CD4-positive, CD25-positive, alpha-beta regulatory T cell (primary cell): ENCODE results near the gene DIRAS2. TPM values are rescaled to one million over a fixed set of nuclear protein-coding genes. Genes with fewer than 3 reads are reported as not detected.

Experiments
- ATAC-seq, 2 donors: fragments of 150-1000 bp; cut with Tn5 transposase; one replicate each; pipeline ENCODE4 v1.10.0; 2021; ENCODE audit warnings: low read depth in 2 of 2, moderate number of reproducible peaks in 2 of 2, moderate library complexity in 1 of 2
- DNase-seq, 3 donors: peaks; one replicate each; pipeline versions ENCODE4 v3.0.0 to v3.0.0-alpha.2; 2012 to 2022; ENCODE audit warnings: mixed read lengths in 1 of 3
- H3K27ac ChIP-seq: one replicate; pipeline ENCODE4 v1.7.0; 2013; ENCODE audit warnings: mild to moderate bottlenecking, low read length; ENCODE audit not compliant: insufficient read depth, poor library complexity, severe bottlenecking
- H3K27me3 ChIP-seq: one replicate; pipeline ENCODE4 v1.7.0; 2013; ENCODE audit warnings: low read length; ENCODE audit not compliant: control insufficient read depth, insufficient read depth
- H3K36me3 ChIP-seq: one replicate; pipeline ENCODE4 v1.7.0; 2013; ENCODE audit warnings: mild to moderate bottlenecking, low read length, moderate library complexity; ENCODE audit not compliant: control insufficient read depth, insufficient read depth
- H3K4me1 ChIP-seq: 2 replicates; pipeline ENCODE4 v1.7.0; 2013; ENCODE audit warnings: mild to moderate bottlenecking, low read length; ENCODE audit not compliant: insufficient read depth, control insufficient read depth, poor library complexity, severe bottlenecking
- H3K4me3 ChIP-seq: one replicate; pipeline ENCODE4 v1.7.0; 2013; ENCODE audit warnings: low read depth, mild to moderate bottlenecking, low read length, moderate library complexity
- H3K9me3 ChIP-seq, 2 experiments: 1 replicate in 1 of 2; 2 replicates in 1 of 2; pipeline ENCODE4 v1.7.0; 2013; ENCODE audit warnings: low read length in 2 of 2, mild to moderate bottlenecking in 1 of 2, moderate library complexity in 1 of 2; ENCODE audit not compliant: control insufficient read depth in 2 of 2
- H3K27ac Mint-ChIP-seq, 3 donors: one replicate each; pipeline ENCODE4 v1.8.0; 2020 to 2022; ENCODE audit warnings: mild to moderate bottlenecking in 3 of 3, mixed read lengths in 3 of 3, moderate library complexity in 2 of 3
- H3K27me3 Mint-ChIP-seq: one replicate; pipeline ENCODE4 v1.8.0; 2022; ENCODE audit warnings: mild to moderate bottlenecking, mixed read lengths
- H3K36me3 Mint-ChIP-seq: one replicate; pipeline ENCODE4 v1.8.0; 2020; ENCODE audit warnings: mixed read lengths
- H3K4me1 Mint-ChIP-seq, 4 donors: one replicate each; pipeline ENCODE4 v1.8.0; 2020 to 2022; ENCODE audit warnings: mixed read lengths in 4 of 4, mild to moderate bottlenecking in 1 of 4
- H3K4me3 Mint-ChIP-seq, 4 donors: one replicate each; pipeline ENCODE4 v1.8.0; 2020 to 2022; ENCODE audit warnings: mild to moderate bottlenecking in 4 of 4, mixed read lengths in 4 of 4, moderate library complexity in 3 of 4
- H3K9me3 Mint-ChIP-seq, 7 donors: one replicate each; pipeline ENCODE4 v1.8.0; 2020 to 2022; ENCODE audit warnings: mixed read lengths in 7 of 7, mild to moderate bottlenecking in 3 of 7, moderate library complexity in 2 of 7
- polyA plus RNA-seq, 4 donors: library from polyadenylated mRNA; unstranded; fragments of 300-500 nt; fragmentation: Illumina TruSeq; gene quantifications; one replicate each; pipeline ENCODE4 v1.2.3, GENCODE V29; 2021
- total RNA-seq: library from RNA; stranded (reverse); gene quantifications from one replicate; pipeline ENCODE4 v1.2.3, GENCODE V29; 2022

The DIRAS2 gene, protein sequence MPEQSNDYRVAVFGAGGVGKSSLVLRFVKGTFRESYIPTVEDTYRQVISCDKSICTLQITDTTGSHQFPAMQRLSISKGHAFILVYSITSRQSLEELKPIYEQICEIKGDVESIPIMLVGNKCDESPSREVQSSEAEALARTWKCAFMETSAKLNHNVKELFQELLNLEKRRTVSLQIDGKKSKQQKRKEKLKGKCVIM
- total RNA-seq (not detected), polyA plus RNA-seq (not detected)

DNA sequence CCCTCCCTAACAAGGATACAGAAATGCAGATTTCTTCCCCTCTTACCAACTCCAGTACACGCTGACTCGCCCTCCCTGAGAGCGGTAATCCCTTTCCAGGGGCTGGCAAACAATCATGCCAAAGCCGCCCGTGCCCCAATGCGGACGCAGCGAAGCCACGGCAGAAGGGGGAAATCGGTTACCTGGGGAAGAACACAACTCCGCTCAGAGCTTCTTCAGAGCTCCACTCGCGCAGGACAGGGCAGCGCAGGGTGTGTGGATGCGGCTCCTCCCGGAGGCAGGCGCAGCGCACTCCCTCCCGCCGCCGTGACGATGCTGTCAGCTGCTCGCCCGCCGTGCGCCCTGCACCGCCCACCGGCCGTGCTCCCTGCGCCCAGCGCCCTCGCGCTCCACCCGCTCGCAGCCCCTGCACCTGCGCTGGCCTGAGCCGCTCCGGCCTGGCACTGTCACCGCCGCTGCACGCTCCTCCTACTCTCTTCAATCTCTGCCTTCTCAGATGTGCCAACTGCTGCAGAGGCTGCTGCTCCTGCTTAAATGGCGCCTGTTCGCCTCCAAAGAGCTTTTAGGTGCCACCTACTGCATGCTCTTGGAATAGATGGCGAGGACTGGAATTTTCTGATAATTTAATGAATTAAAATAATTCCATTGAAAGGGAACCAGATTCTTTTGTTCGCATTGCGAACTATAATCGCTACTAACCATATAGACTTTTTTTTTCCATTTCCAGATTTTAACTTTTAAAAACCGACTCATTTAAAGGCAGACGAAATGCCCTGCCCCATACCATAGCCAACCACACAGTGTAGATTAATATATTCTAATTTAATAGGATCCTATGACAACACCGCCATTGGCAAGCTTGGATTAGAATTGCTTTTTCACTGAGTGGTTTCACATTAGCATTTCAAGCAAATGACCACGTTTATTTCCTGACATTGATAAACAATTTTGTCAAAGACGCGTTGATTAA is at the start of gene DIRAS2:
Gene DIRAS2 (minus strand): TSS at position 255 of the 970 bp plus-strand sequence. CDS start 28,997 bp downstream, outside the sequence.
- Mint-ChIP-seq H3K4me1 (peaks cover 0 to 9% (median 0%) of the 10 kb centered on the region in 4 donors), H3K9me3 (peaks cover 0 to 6% (median 0%) of the 10 kb centered on the region in 7 donors), H3K27ac (no peak within 1 kb of the TSS), H3K27me3 (peaks cover 64% of the 10 kb centered on the region), H3K4me3 (peak within 1 kb of the TSS in 1 of 4 donors; percentile 2), H3K36me3 (no peaks in the 10 kb centered on the region)
- no peak within 1 kb of the TSS for H3K4me3 ChIP-seq
- H3K27ac ChIP-seq = no peak within 1 kb of the TSS
- H3K27me3 ChIP-seq = peaks cover 30% of the 10 kb centered on the region
- peak in 1 of 3 donors; percentile 1 for DNase-seq
- no peaks in the 10 kb centered on the region for H3K36me3 ChIP-seq
- no peaks in the 10 kb centered on the region for H3K9me3 ChIP-seq
- ATAC-seq = no peak
- no peaks in the 10 kb centered on the region for H3K4me1 ChIP-seq

DNA sequence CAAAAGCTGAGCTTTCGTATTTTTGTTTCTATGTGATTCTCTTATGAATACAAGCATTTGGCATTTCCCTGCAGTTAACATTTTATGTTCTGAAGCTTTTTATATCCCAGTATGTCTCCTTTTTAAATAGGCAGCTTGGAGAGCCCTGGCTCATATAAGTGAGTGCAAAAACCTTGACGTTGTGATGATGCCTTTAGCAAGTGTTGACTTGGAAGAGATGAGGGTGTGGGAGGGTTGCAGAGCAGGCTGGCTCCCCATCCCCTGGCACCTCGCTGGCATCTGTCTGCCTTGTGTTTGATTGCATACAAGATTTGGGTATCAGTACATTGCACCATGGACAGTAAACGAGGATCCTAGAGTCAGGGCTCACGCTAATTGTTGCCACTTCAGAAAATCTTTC is 42.1 kb upstream of the DIRAS2 start:
- H3K4me1 Mint-ChIP-seq = no peaks in the 10 kb centered on the region
- H3K4me3 ChIP-seq = no peak overlapping the region
- DNase-seq (no peak), ATAC-seq (no peak)
- peaks cover 0 to 5% (median 1%) of the 10 kb centered on the region in 7 donors for H3K9me3 Mint-ChIP-seq
- no peak overlapping the region for H3K27ac Mint-ChIP-seq
- no peaks in the 10 kb centered on the region for H3K36me3 Mint-ChIP-seq
- H3K27me3 ChIP-seq = no peaks in the 10 kb centered on the region
- no peaks in the 10 kb centered on the region for H3K9me3 ChIP-seq
- H3K27me3 Mint-ChIP-seq = no peaks in the 10 kb centered on the region
- no peaks in the 10 kb centered on the region for H3K36me3 ChIP-seq
- no peak overlapping the region for H3K4me3 Mint-ChIP-seq
- no peaks in the 10 kb centered on the region for H3K4me1 ChIP-seq
- H3K27ac ChIP-seq = no peak overlapping the region

DNA sequence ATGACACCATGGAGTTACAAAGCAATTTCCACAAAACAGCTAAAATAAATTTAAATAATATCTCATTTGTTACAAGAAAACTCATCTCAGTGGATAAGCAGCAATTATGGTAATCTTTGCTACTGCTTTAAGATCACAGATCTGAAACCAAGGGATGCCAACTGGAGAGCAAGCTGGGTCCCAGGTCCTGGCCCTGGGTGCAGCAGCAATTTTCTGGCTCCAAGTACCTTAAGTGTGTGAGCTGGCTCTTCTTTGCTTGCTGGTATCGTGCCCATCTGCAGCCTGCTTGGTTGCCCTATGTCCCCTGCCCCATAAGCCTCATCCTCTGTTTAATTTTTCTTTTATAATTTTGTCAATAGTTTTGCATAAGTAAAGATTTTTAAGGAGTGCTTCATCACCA is 41.5 kb upstream of the DIRAS2 start:
- H3K9me3 ChIP-seq = no peaks in the 10 kb centered on the region

DNA sequence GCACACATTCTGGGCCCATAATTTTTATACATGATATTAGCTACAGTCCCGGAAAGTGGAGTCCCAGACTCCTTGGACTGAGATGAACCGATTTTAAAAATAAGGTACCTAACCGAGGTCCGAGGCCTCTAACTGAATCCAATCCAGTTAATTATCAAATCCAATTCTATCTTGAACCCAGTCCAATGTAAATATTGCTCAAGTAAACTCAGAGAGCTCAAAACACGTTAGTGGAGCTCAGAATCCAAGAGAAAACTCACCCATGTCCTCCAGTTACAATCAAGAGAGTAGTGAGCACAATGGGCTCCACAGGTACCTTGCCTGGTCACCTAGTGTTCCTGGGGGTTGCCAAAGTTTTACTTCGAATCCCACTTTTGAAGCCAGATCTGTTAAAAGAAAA is 37.9 kb upstream of the DIRAS2 start:
- H3K4me1 Mint-ChIP-seq = no peaks in the 10 kb centered on the region
- no peaks in the 10 kb centered on the region for H3K36me3 ChIP-seq
- no peak overlapping the region for H3K27ac ChIP-seq
- H3K9me3 Mint-ChIP-seq = no peaks in the 10 kb centered on the region
- ATAC-seq (no peak), DNase-seq (no peak)
- H3K27ac Mint-ChIP-seq = no peak overlapping the region
- no peak overlapping the region for H3K4me3 ChIP-seq
- no peak overlapping the region for H3K4me3 Mint-ChIP-seq
- H3K27me3 Mint-ChIP-seq = no peaks in the 10 kb centered on the region
- no peaks in the 10 kb centered on the region for H3K4me1 ChIP-seq
- H3K27me3 ChIP-seq = no peaks in the 10 kb centered on the region
- no peaks in the 10 kb centered on the region for H3K9me3 ChIP-seq
- H3K36me3 Mint-ChIP-seq = no peaks in the 10 kb centered on the region

More for the DNA sequence above, 41.5 kb upstream of the DIRAS2 start:
- Mint-ChIP-seq H3K4me1 (no peaks in the 10 kb centered on the region), H3K36me3 (no peaks in the 10 kb centered on the region), H3K9me3 (peaks cover 0 to 5% (median 1%) of the 10 kb centered on the region in 7 donors), H3K27me3 (no peaks in the 10 kb centered on the region), H3K27ac (no peak overlapping the region), H3K4me3 (no peak overlapping the region)
- Histone ChIP-seq H3K36me3 (no peaks in the 10 kb centered on the region), H3K27ac (no peak overlapping the region), H3K4me3 (no peak overlapping the region), H3K27me3 (no peaks in the 10 kb centered on the region), H3K4me1 (no peaks in the 10 kb centered on the region)
- ATAC-seq (no peak), DNase-seq (no peak)

DNA sequence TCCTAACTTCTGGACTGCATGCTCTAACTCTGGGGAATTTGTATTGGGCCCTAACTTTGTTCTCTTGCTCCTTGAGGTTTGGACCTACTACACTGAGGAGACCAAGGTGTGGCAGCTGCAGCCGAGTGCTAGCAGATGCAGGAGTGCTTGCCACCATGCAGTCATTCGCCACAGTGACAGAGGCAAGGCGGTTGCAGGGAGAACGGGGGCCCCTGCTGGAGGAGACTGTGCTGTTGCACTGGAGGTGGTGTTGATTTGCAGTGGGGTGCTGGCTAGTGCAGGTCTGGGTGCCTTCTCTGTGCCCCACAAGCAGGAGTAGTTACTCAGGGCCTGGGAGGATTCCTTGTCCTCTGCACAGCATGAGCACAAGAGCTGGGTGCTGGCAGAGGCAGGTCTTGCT is 22.4 kb upstream of the DIRAS2 start:
- Mint-ChIP-seq H3K4me3 (no peak overlapping the region), H3K9me3 (peaks cover 0 to 10% (median 1%) of the 10 kb centered on the region in 7 donors), H3K36me3 (no peaks in the 10 kb centered on the region), H3K27ac (no peak overlapping the region), H3K4me1 (no peaks in the 10 kb centered on the region), H3K27me3 (peaks cover 18% of the 10 kb centered on the region)
- no peaks in the 10 kb centered on the region for H3K4me1 ChIP-seq
- no peak overlapping the region for H3K27ac ChIP-seq
- H3K27me3 ChIP-seq = peaks cover 2% of the 10 kb centered on the region
- H3K4me3 ChIP-seq = no peak overlapping the region
- H3K9me3 ChIP-seq = no peaks in the 10 kb centered on the region
- DNase-seq (no peak), ATAC-seq (no peak)
- no peaks in the 10 kb centered on the region for H3K36me3 ChIP-seq

DNA sequence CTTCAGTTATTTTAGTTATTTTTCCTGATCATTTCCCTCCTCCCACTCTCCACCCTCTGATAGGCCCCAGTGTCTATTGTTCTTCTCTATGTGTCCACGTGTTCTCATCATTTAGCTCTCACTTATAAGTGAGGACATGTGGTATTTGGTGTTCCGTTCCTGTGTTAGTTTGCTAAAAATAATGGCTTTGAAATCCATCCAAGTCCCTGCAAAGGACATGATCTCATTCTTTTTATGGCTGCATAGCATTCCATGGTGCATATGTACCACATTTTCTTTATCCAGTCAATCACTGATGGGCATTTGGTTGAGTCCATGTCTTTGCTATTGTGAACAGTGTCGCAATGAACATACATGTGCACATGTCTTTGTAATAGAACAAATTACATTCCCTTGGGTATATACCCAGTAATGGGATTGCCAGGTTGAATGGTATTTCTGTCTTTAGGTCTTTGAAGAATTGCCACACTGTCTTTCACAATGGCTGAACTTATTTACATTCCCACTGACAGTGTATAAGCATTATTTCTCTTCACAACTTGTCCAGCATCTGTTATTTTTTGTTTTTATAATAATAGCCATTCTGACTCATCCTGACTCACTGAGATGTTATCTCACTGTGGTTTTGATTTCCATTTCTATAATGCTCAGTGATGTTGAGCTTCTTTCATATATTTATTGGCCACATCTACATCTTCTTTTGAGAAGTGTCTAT is 17.2 kb upstream of the DIRAS2 start:
- Mint-ChIP-seq H3K27ac (no peak overlapping the region), H3K9me3 (peaks cover 0 to 5% (median 4%) of the 10 kb centered on the region in 7 donors), H3K4me1 (no peaks in the 10 kb centered on the region), H3K36me3 (no peaks in the 10 kb centered on the region), H3K27me3 (peaks cover 9% of the 10 kb centered on the region), H3K4me3 (no peak overlapping the region)
- DNase-seq = no peak
- no peak overlapping the region for H3K27ac ChIP-seq
- no peaks in the 10 kb centered on the region for H3K36me3 ChIP-seq
- no peak overlapping the region for H3K4me3 ChIP-seq
- ATAC-seq = no peak
- no peaks in the 10 kb centered on the region for H3K27me3 ChIP-seq
- no peaks in the 10 kb centered on the region for H3K9me3 ChIP-seq
- no peaks in the 10 kb centered on the region for H3K4me1 ChIP-seq

DNA sequence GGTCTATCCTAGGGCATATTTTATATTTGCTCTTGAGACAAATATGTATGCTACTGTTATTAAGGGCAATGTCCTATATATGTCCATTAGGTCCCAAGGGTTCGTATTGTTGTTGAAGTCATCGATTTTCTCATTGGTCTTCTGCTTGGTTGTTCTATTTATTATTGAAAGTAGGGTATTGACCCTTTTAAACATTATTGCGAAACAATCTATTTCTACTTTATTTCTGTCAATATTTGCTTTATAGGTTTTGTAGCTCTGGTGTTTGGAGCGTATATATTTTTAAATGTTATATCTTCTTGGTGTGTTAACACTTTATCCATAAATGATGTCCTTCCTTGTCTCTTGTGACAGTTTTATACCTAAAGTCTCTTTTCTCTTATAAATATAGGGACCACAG is 16.2 kb upstream of the DIRAS2 start:
- H3K27me3 ChIP-seq = no peaks in the 10 kb centered on the region
- Mint-ChIP-seq H3K27me3 (peaks cover 9% of the 10 kb centered on the region), H3K36me3 (no peaks in the 10 kb centered on the region), H3K27ac (no peak overlapping the region), H3K9me3 (peaks cover 0 to 4% (median 1%) of the 10 kb centered on the region in 7 donors), H3K4me1 (no peaks in the 10 kb centered on the region), H3K4me3 (no peak overlapping the region)
- H3K4me1 ChIP-seq = no peaks in the 10 kb centered on the region
- no peak for DNase-seq
- no peaks in the 10 kb centered on the region for H3K36me3 ChIP-seq
- ATAC-seq = no peak
- no peak overlapping the region for H3K4me3 ChIP-seq
- no peak overlapping the region for H3K27ac ChIP-seq
- H3K9me3 ChIP-seq = no peaks in the 10 kb centered on the region
